Suppressor macrophage treated with lipopolysaccharide for 4 hours (primary cell): Measurements from ENCODE around the gene DCP1B.

ENCODE experiments used
- DNase-seq: peaks from one replicate; pipeline ENCODE4 v3.0.0-alpha.2; 2020

The DCP1B gene

DNA sequence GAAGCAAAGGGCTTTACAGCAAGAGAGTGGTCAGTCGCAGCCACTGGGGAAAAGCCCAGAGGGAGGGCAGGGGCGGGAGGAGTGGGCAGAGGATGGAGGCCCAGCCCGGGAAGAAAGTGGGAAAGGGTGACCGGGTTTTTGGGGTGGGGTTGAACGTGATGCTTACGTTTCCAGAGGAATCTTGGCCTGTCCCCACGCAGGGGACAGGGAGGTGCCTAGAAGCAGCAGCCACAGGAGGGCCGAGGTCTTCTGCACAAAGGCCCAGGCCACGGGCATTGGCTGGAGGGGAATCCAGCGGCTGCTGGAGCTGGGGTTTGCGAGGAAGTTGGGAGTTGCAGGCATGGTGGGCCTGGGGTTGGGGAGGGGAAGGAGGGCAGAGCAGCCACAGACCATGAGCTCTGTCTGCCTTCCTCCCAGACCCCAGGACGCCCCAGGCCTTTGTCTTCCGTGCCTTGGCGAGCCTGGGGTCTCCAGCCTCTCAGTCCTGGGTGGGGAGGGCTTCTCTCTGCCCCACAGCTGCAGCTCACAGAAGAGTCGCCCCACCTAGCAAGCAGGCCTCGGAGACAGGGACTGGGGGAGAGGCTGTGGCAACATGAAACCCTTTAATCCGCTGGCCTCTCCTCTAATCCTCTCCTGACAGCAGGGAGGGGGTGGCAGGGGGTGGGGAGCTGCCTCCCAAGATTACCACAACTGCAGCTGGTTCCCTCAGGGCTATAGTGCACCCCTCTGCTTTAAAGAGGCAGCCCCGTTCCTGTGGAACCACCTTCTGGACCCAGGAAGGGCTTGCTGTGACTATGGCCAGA, 86.0 kb downstream of the DCP1B start, which contains the start of gene CACNA2D4:
Gene CACNA2D4 (minus strand): TSS at position 572 of the 803 bp plus-strand sequence. CDS start 179 bp downstream, at position 393.
- DNase-seq, result peak; percentile 49

DNA sequence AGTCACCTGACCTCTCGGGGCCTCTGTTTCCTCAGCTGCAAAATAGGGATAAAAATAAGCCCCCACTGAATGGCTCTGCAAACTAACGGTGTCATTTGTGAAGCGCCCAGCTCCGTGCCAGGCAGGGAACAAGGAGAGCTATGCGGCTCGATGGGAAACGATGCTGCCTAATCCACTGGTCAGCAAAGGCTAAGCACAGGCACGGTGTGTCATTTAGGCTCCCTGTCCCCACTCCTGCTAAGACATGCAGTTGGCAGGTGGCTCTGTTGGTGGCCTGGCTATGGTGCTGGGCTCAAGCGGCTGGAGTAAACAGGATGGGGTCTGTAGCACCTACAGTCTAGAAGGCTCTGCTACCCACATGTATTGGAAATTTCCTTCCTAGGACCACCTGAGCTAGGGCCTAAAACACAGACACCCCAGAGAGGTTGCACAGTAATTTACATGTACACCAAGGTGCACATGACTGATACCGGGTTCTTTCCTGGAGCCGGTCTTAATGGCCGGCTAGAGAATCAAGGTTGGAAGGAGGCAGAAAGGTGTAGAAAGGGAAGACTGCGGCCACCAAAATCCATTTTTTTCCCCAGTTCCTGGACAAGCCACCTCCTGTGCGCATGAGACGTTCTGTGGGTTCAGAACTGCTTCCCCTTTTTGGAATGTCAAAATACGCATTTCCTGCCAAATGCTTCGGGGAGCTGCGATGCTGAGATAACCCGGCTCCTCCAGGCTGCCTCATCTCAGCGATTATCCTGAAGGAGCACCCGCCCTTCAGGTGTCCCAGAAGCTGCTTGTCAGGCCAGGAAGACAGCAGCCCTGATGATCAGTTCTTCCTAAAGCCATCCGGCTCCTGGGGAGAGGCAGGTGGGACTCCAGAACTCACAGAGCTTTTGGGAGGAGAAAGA, 86.8 kb downstream of the DCP1B start:
- peak; percentile 80 for DNase-seq

DNA sequence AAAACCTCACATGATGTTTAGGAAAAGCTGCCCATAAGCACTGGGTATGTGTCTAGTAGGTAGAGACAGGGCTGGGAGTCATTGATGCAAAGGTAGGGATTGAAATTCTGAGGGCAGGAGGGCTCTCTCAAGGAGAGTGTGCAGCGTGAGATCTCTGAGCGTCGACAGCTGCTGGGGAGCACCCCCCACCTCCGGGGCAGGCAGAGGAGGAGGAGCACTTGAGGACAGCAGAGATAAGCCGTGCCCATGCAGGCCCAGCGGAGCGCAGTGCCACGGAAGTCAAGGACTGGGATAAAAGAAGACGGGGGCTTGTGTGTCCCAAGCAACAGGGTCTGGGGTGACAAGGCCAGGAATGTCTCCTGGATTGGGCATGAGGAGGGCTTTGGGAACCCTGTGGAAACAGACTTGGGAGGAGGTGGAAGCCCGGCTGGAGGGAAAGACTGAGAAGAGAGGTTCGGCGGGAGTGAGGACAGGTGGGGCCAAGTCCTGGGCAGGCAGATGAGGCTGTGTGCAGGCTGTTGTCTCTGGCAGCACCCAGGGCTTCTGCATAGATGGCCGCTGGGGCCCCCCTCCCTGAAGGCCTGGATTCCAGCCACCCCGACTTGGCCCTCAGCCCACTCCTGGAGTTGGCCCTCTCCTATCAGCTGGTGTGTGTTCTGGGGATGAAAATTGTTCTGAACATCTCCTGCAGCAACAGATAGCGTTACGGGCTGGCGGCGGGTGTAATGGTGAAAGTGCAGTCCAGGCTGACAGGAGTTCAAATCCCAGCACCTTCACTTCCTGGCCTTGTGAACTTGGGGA, 87.7 kb downstream of the DCP1B start:
- DNase-seq, result no peak

DNA sequence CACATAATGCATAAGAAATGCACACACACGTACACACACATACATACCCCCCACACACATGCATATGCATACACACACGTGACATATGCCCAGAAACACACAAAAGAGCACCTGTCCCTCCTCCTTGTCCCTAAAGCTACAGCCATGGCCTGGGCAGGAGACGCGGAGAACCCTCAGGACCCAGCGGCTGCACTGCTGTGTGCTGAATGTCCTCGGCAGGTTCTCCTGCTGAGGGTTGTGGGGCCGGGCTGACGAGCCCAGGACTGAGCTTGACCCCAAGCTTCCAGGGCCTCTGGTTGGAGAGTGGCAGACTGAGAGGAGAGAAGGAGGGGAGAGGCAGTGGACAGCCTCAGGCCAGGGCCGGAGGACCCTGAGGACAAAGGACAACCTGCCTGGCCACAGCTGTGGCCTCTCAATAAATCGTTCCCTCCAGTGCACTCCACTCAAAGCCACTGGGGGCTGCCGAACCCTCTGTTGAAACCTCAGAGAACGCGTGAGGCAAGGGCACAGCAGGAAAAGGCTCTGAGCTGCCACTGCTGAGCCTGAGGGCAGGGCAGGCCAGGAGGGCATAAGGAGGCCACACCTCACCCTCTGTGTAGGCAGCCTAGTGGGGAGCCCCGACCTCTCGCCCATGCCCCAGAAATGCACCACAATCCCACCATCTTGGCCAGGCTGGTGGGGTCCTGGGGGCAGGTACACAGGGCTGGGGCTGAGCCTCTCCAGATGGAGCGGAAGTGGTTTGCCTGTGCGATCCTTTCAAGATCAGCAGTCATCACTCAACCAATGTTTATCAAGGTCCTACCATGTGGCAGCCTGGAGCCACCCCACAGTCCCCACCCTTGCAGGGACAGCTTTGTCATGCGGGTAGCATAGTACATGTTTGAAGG, 88.9 kb downstream of the DCP1B start:
- DNase-seq, result no peak

DNA sequence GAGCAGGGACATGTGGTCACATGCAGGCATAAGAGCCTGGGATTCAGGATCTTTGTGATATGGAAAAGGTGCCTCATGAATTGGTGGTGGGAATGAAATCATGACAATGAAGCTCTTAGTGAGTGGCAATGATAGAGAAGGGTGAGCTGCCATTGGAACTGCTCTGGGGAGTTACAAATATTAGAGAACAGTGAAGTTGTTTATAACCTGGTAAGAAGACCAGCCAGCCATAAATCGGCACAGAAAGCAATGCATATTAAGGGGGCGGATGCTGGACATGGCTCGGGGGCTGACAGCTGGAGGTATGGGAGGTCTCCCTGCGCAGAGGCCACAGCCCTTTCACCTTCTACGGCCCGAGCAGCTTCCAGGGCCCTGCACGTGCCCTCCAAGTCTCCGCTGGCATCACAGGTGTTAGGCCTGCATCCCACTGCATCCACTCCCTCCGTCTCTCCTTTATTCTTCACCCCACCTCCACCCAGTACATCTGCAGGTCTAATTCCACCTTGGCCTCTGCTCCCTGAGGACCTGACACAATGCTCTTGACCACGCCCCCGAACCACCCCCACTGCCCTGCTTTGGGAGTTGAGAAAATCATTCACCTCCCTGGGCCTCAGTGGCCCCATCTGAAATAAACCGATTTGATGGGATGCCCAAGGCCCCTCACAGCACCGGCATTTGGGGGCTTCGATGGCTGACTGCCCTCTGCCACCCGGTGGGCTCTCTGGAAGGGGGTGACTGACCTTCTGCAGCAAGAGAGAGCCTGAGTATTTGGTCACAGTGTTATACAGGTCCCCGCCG, 89.9 kb downstream of the DCP1B start:
- DNase-seq, result no peak

DNA sequence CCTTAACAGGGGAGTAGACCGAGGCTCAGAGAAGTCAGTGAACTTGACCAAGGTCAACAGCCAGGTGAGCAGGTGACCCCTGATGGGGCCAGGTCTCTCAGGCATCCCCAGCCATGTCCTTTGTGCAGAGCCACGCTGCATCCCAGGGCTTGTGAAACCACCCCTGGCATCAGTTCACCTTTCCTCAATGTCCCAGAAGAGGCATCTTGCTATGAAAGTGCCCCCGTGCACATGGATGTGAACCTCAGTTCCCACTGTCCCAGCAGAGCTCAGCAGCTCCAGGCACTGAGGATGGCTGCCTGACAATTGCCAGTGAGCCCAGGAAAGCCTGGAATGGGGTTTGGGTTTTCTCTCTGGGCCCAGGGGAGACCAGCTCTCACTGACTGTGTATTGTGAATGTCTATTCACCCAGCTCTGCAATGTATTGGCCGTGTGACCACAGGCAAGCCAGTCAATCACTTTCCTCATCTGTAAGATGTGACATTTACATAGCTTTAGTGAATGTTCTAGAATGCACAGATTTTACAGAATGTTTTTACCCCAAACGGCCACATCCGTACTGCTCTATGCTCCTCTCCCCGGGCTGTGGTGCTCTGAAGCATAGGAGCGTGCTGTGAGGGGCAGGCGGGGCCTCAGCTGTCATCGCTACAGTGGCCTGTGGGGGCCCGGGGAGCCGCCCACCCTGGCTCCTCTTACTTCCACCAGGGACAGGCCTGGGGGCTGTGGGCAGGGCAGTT, 90.7 kb downstream of the DCP1B start:
- no peak for DNase-seq

DNA sequence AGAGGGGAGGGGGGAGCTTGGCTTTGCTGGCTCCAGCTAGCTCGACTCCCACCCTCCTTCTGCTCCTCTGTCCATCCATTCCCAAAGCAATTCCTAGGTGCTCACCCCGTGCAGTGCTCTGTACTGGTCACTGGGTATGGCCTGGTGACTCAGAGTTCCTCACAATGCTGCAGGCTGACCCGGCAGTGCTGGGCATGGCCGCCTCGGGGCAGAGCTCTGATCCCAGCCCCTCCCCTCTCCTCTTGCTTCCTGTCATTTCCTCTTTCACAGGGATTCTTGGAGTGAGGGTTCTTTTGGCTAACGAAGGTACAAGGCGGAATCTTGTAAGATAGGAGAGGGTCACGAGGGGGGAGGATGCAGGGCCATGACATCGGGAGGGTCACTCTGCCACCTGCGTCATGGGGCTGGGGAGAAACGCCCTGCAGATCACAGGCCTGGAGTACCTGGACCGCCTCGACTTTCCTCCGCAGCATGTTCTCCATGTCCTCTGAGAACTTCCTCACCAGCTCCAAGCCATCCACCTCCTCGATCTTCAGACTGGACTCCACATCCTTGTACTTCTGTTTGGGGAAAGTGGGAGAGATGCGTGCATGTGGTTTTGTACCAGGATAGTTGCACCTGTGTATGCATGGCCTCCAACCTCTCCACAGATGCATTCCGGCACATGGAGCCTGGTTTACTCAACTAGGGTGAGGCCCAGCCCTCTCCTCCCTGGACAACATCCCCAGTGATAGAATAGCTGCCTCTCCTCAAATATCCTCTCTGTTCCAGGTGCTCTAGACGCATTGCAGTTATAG, 91.5 kb downstream of the DCP1B start:
- no peak for DNase-seq

DNA sequence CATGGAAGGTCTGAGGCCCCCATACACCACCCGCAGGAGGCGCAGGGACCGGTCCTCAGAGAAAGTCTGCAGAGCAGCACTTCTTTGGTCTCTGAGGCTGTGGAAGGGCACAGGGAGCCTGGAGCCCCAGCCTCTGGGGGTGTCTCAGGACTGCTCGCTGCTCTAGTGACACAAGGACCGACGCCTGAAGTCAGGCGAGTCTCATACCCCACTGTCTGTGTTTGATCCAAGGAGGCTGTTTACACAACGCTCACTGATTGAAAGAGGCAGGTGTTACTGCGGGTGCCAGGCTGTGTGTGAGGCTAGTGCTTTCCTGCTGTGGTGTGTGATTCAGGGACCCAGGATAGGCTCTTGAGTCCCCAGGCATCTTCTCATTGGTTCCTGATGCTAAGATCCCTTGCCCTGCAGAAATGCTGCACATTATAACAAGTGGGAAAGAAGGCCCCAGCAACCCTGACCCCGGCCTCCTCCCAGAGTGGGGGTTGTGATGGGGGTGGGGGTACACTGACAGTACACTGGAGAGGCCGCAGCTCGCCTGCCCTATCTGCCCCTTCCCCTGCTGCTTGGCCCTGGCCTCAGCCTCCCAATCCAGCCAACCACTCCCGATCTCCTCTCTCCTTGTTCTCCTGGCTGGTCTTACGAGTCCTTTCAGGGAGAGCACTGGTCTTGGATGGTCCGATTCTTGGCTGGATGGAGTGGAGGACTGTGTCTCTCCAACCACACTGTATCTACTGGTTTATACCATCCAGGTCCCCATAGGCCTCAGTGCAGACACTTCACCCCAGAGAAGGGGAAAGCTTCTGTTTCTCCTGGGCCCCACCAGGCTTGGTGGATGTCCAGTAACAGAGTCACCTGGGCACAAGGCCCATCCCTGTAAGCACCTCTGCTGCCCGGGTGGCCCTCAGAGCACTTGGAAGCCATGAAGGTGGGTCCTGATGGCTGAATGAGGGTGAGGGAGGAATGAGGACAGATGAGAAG, 92.4 kb downstream of the DCP1B start:
- DNase-seq, result no peak

DNA sequence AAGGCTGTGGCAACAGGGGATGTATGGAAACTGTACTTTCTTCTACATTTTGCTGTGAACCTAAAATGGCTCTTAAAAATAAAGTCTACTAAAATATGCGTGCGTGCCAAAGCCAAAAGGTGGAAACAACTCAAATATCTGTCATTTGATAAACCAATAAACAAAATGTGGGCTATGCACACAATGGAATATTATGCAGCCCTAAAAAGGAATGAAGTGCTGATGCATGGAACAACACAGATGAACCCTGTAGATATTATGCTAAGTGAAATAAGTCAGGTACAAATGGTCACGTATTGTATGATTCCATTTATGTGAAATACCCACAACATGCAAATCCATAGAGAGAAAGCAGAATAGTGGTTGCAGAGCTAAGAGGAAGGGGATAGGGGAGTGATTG, 93.8 kb downstream of the DCP1B start:
- no peak for DNase-seq

DNA sequence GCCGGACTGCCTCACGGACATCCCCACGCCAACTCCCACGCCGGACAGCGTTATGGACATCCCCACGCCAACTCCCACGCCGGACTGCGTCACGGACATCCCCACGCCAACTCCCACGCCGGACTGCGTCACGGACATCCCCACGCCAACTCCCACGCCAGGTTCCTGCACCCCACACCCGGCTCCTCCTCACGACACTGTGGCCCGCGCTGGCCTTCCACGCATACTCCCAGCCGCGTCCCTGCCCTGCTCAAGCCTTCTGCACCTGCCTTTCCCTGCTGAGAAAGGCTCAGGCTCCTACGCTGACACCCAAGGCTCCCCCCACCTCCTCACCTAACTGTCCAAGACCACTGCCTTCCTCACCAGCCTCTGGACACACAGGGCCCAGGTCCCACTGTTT, 95.5 kb downstream of the DCP1B start:
- no peak for DNase-seq

DNA sequence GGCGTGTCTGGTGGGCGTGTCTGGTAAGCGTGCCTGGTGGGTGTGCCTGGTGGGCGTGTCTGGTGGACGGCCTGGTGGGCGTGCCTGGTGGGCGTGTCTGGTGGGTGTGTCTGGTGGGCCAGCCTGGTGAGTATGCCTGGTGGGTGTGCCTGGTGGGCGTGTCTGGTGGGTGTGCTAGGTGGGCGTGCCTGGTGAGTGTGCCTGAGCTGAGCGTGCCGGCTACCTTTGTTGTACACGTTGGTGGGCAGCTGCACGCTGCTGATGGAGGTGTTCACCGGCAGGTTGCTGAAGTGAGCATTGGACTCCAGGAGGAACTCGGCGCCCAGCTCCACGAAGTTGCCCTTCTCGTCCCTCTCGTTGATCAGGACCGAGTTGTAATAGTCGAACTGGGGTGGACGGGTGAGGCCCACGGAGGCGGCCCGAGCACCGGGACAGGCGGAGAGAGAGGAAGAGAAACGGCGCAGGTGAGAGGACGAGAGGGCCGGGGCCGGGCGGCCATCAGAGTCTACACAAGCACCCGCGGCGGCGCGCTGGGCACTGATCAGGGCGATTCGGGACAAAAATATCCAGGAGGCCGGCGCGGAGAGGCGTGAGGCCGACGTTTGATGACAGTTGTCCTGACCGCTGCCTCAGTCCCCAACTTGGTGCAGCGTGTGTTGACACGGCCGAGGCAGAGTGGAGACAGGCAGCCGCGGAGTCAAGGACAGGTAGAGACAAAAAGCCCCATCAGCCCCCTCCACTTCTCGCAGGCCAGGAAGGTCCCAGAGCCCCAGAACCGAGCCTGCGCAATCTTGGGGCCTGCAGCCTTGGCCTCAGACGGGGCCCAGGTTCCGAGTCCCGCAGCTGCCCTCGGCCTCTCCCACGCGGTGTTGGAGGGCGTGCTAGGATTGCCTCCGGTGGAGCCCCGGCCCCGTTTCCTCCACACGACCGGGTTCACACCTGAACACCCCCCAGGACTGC, 96.3 kb downstream of the DCP1B start:
- no peak for DNase-seq

DNA sequence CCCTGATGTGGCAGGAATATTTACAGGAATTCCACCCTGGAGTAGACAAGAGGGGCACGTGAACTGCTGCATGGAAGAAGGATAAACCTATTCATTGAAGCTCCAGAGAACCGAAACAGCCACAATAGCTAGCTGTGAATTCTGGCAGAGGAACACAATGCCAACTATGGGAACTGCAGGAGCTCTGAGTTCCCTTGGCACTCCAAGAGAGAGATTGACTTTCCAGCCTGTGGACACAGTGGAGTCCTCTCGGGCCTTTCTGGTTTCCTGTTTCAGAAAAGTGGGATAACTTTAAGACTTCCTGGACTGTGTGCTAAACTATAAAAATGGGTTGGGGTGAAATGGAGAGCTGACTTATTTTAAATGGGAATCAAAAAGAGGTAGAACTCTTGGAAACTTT, 97.7 kb downstream of the DCP1B start:
- no peak for DNase-seq

DNA sequence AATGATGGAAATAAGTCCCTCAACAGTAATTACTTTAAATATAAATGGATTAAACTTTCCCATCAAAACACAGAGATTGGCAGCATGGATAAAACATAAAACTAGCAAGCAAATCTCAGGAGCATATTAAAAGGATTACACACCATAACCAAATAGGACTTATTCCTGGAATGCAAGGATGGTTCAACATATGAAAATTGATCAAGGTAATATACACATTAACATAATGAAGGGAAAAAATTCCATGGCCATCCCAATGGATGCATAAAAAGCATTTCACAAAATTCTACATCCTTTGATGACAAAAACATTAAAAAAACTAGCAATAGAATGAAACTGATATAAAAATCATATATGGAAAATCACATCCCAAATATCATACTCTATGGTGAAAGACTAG, 99.4 kb downstream of the DCP1B start:
- DNase-seq, result no peak

DNA sequence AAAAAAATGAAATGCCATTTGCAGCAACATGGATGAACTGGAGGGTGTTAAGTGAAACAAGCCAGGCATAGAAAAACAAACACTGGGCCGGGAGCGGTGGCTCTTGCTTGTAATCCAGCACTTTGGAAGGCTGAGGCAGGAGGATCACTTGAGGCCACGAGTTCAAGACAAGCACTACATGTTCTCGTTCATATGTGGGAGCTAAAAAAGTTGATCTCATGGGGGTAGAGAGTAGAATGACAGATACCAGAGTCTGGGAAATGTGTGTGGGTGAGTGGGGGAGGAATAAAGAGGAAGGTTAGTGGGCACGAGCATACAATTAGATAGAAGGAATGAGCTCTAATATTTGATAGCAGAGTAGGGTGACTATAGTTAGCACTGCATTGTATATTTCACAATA, 107.3 kb downstream of the DCP1B start:
- DNase-seq, result no peak
